ENCODE results near the gene NGDN. TPM values are rescaled to one million over a fixed set of nuclear protein-coding genes. Genes with fewer than 3 reads are reported as not detected.

Gene NGDN
- total RNA-seq, 1 experiment from 2014 or later: 42.0 TPM

DNA sequence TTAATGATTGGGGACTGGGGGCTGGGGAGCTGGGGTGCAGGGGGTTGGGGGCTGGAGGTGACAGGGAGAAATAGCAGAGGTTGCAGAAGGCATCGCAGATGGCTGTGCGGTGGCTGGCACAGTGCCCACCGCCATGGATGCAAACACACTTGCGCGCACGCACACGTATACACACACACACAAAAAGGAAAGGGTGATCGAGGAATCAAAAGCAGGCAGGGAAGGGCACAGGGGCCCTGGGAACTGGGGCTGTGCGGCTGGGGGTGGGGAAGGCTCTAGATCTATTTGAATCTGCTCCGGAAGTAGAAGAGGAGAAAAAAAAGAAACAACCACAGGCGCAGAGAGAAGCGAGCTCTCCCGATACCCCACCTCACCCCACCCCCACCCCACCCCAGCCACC, 42.7 kb downstream of the NGDN start:
- Histone ChIP-seq H3K4me1 (ENCODE audit: control insufficient read depth in 1 of 2, insufficient read depth in 2 of 2, low read length in 2 of 2) (no peaks in the 10 kb centered on the region), H3K9me2 (ENCODE audit: insufficient read depth) (no peaks in the 10 kb centered on the region), H3K36me3 (ENCODE audit: control insufficient read depth in 1 of 2, insufficient read depth in 2 of 2, low read length in 2 of 2) (no peaks in the 10 kb centered on the region; a peak in 1 of 4 replicates), H2AFZ (ENCODE audit: low read depth, low read length, poor library complexity, severe bottlenecking) (no peak overlapping the region), H3K9me3 (ENCODE audit: control insufficient read depth in 1 of 2, insufficient read depth in 1 of 2, low read depth in 1 of 2, low read length in 2 of 2) (no peaks in the 10 kb centered on the region), H3K4me3 (replicated peaks in 1 of 2; ENCODE audit: low read depth in 1 of 2, low read length in 2 of 2) (no peak overlapping the region), H4K20me1 (ENCODE audit: insufficient read depth) (no peaks in the 10 kb centered on the region), H3K79me2 (ENCODE audit: insufficient read depth, low read length) (no peaks in the 10 kb centered on the region), H3K27ac (ENCODE audit: low read depth, low read length) (no peak overlapping the region), H3K9ac (ENCODE audit: low read length) (no peak overlapping the region), H3K27me3 (ENCODE audit: insufficient read depth, low read length) (no peaks in the 10 kb centered on the region), H3K4me2 (ENCODE audit: low read length) (no peak overlapping the region)
- no TSS peak for BruUV-seq (replicated peaks)
- intact Hi-C loops (cut with micrococcal nuclease): no loop called here
- ATAC-seq: no peak
- CTCF ChIA-PET: no interaction called here
- RAD21 ChIA-PET (ENCODE audit: low non-redundant PET in 1 of 2, low total read pairs in 2 of 2, uncharacterized antibody in 2 of 2, unreplicated experiment in 2 of 2): no interaction called here
- TF ChIP-seq ZNF274 (IDR thresholded peaks at IDR 0.05; ENCODE audit: low read depth, low read length) (no peak), EZH2 (IDR thresholded peaks at IDR 0.05) (no peak)
- TF ChIP-seq, protein P1, sequence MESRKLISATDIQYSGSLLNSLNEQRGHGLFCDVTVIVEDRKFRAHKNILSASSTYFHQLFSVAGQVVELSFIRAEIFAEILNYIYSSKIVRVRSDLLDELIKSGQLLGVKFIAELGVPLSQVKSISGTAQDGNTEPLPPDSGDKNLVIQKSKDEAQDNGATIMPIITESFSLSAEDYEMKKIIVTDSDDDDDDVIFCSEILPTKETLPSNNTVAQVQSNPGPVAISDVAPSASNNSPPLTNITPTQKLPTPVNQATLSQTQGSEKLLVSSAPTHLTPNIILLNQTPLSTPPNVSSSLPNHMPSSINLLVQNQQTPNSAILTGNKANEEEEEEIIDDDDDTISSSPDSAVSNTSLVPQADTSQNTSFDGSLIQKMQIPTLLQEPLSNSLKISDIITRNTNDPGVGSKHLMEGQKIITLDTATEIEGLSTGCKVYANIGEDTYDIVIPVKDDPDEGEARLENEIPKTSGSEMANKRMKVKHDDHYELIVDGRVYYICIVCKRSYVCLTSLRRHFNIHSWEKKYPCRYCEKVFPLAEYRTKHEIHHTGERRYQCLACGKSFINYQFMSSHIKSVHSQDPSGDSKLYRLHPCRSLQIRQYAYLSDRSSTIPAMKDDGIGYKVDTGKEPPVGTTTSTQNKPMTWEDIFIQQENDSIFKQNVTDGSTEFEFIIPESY (IDR thresholded peaks at IDR 0.05; ENCODE audit: extremely low read depth, insufficient replicate concordance, low read length): no peak
- POLR2A ChIA-PET: no interaction called here
- DNase-seq (ENCODE audit: low read depth, low spot score): no peak

DNA sequence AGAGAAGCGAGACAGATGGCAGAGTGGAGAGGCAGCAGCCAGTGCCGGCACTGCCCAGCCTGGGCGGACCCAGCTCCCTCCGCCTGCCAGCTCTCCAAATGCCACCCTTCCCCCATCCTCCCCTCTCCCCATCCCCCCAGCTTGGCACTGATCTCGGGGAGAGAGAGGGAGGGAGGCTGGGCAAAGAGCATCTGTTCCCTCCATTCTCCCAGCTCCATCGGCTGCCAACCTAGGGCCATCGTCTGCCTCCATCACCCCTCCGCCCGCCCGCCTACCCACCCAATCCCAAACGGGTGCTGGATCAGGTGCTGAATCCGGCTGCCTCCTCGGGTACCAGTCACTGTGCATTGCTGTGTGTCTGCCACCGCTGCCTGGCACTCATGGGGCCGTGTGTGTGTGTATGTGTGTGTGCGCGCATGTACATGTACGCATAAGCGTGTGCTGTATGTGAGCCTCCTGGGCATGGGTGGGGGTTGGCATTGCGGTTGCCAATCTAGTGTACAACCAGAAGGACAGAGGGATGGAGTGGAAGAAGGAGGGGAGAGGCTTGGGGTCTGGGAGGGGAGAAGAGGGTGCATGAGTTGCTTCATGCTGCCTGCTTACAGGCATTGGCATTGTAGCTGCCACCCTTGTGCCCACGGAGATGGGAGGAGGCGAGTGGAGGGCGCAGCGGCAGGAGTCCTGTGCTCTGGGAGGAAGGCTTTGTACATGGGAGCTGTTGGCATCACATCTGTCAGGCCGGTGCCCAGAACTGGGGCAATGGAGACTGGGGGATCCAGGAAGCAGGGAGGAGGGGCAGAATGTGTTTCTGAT, 43.7 kb downstream of the NGDN start:
- no peak overlapping the region for H3K4me3 ChIP-seq (replicated peaks in 1 of 2; ENCODE audit: low read depth in 1 of 2, low read length in 2 of 2)
- H3K27me3 ChIP-seq (ENCODE audit: insufficient read depth, low read length): no peaks in the 10 kb centered on the region
- no peak overlapping the region for H3K27ac ChIP-seq (ENCODE audit: low read depth, low read length)
- no peak overlapping the region for H3K4me2 ChIP-seq (ENCODE audit: low read length)
- no peak overlapping the region for H3K9ac ChIP-seq (ENCODE audit: low read length)
- POLR2A ChIA-PET: no interaction called here
- intact Hi-C loops (cut with micrococcal nuclease): no loop called here
- no peaks in the 10 kb centered on the region for H3K9me3 ChIP-seq (ENCODE audit: control insufficient read depth in 1 of 2, insufficient read depth in 1 of 2, low read depth in 1 of 2, low read length in 2 of 2)
- no peaks in the 10 kb centered on the region for H3K36me3 ChIP-seq (ENCODE audit: control insufficient read depth in 1 of 2, insufficient read depth in 2 of 2, low read length in 2 of 2)
- ATAC-seq: no peak
- no TSS peak for BruUV-seq (replicated peaks)
- H3K4me1 ChIP-seq (ENCODE audit: control insufficient read depth in 1 of 2, insufficient read depth in 2 of 2, low read length in 2 of 2): no peaks in the 10 kb centered on the region
- H2AFZ ChIP-seq (ENCODE audit: low read depth, low read length, poor library complexity, severe bottlenecking): no peak overlapping the region
- no peaks in the 10 kb centered on the region for H3K9me2 ChIP-seq (ENCODE audit: insufficient read depth)
- no peaks in the 10 kb centered on the region for H3K79me2 ChIP-seq (ENCODE audit: insufficient read depth, low read length)
- CTCF ChIA-PET: no interaction called here
- DNase-seq (ENCODE audit: low read depth, low spot score): no peak
- no peaks in the 10 kb centered on the region for H4K20me1 ChIP-seq (ENCODE audit: insufficient read depth)
- RAD21 ChIA-PET (ENCODE audit: low non-redundant PET in 1 of 2, low total read pairs in 2 of 2, uncharacterized antibody in 2 of 2, unreplicated experiment in 2 of 2): no interaction called here
- no peak for TF ChIP-seq CBX3 (IDR thresholded peaks at IDR 0.05; ENCODE audit: low read depth)
- no peak for TF ChIP-seq EZH2 (IDR thresholded peaks at IDR 0.05)
- TF ChIP-seq POLR2AphosphoS5 (IDR thresholded peaks at IDR 0.05; ENCODE audit: low read depth, low read length): no peak
- no peak for TF ChIP-seq ZNF274 (IDR thresholded peaks at IDR 0.05; ENCODE audit: low read depth, low read length)
- TF ChIP-seq RAD21 (IDR thresholded peaks at IDR 0.05; ENCODE audit: low read depth): no peak
- TF ChIP-seq CEBPB (IDR thresholded peaks at IDR 0.05; ENCODE audit: low read depth): no peak
- no peak for TF ChIP-seq TCF7L2 (IDR thresholded peaks at IDR 0.05; ENCODE audit: borderline replicate concordance, extremely low read depth, insufficient read depth, insufficient read length)
- TF ChIP-seq, protein P2, sequence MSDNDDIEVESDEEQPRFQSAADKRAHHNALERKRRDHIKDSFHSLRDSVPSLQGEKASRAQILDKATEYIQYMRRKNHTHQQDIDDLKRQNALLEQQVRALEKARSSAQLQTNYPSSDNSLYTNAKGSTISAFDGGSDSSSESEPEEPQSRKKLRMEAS (IDR thresholded peaks at IDR 0.05): no peak
- no peak for TF ChIP-seq SIN3A (IDR thresholded peaks at IDR 0.05; ENCODE audit: low read depth)
- no peak for TF ChIP-seq FOSL1 (IDR thresholded peaks at IDR 0.05; ENCODE audit: low read depth)
- no peak for TF ChIP-seq SRF (IDR thresholded peaks at IDR 0.05; ENCODE audit: low read depth)
- no peak for TF ChIP-seq POLR2A (IDR thresholded peaks at IDR 0.05; ENCODE audit: borderline replicate concordance, extremely low read depth, insufficient read depth, insufficient read length)
- TF ChIP-seq SP1 (IDR thresholded peaks at IDR 0.05; ENCODE audit: low read depth): no peak
- TF ChIP-seq EZH2phosphoT487 (IDR thresholded peaks at IDR 0.05; ENCODE audit: borderline replicate concordance): no peak
- TF ChIP-seq, protein P3, sequence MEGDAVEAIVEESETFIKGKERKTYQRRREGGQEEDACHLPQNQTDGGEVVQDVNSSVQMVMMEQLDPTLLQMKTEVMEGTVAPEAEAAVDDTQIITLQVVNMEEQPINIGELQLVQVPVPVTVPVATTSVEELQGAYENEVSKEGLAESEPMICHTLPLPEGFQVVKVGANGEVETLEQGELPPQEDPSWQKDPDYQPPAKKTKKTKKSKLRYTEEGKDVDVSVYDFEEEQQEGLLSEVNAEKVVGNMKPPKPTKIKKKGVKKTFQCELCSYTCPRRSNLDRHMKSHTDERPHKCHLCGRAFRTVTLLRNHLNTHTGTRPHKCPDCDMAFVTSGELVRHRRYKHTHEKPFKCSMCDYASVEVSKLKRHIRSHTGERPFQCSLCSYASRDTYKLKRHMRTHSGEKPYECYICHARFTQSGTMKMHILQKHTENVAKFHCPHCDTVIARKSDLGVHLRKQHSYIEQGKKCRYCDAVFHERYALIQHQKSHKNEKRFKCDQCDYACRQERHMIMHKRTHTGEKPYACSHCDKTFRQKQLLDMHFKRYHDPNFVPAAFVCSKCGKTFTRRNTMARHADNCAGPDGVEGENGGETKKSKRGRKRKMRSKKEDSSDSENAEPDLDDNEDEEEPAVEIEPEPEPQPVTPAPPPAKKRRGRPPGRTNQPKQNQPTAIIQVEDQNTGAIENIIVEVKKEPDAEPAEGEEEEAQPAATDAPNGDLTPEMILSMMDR (IDR thresholded peaks at IDR 0.05 in 2 of 3, conservative IDR thresholded peaks at IDR 0.05 in 1 of 3; ENCODE audit: borderline replicate concordance in 1 of 3, insufficient read depth in 1 of 3, low read depth in 2 of 3, low read length in 2 of 3): no peak
- no peak for TF ChIP-seq JUND (IDR thresholded peaks at IDR 0.05)
- no peak for TF ChIP-seq EGR1 (IDR thresholded peaks at IDR 0.05; ENCODE audit: low read depth)

Data from HCT116 (cell line).